D721Med (cell line): ENCODE measurements around the gene TIMMDC1.
"Not testable (repeated sequence)": the region's sequence is repeated elsewhere in the genome, so short reads cannot be mapped to it uniquely, and the experiment has no call there.

Experiments used
- DNase-seq: peaks from one replicate; pipeline ENCODE4 v3.0.0; 2011; ENCODE audit warnings: low spot score; ENCODE audit not compliant: insufficient read length
- FAIRE-seq: peaks from 2 replicates; lab custom pipeline; 2011; peaks lifted over from hg19 to GRCh38; lab: Jason Lieb, UNC
- CTCF ChIP-seq: IDR thresholded peaks from 2 replicates; pipeline ENCODE4 v1.5.1; 2012; ENCODE audit warnings: mild to moderate bottlenecking, control low read depth; ENCODE audit not compliant: insufficient read depth; ENCODE audit errors: missing control alignments

The TIMMDC1 gene

GRCh38 chr3:119542168-119542767 lies 43.9 kb downstream of the TIMMDC1 start:
- DNase-seq: no peak
- no peak for TF ChIP-seq CTCF
- no peak for FAIRE-seq

- FAIRE-seq (no peak), DNase-seq (no peak)
- TF ChIP-seq CTCF: no peak
These were observed 44.8 kb downstream of the TIMMDC1 start for GRCh38 chr3:119543147-119543546.

GRCh38 chr3:119547227-119547626 lies 48.9 kb downstream of the TIMMDC1 start:
- no peak for FAIRE-seq
- DNase-seq: no peak
- no peak for TF ChIP-seq CTCF

- DNase-seq: no peak
- FAIRE-seq: no peak
- TF ChIP-seq CTCF: no peak
These were observed 50.0 kb downstream of the TIMMDC1 start for GRCh38 chr3:119548341-119548740.

GRCh38 chr3:119550192-119550910 lies 52.0 kb downstream of the TIMMDC1 start:
- DNase-seq (no peak), FAIRE-seq (no peak)
- no peak for TF ChIP-seq CTCF

GRCh38 chr3:119551598-119551997 lies 53.3 kb downstream of the TIMMDC1 start:
- no peak for FAIRE-seq
- DNase-seq: no peak
- no peak for TF ChIP-seq CTCF

- not testable (repeated sequence) for DNase-seq, FAIRE-seq
These were observed 54.6 kb downstream of the TIMMDC1 start for GRCh38 chr3:119552928-119553327.
